HepG2 (cell line): ENCODE results near the gene TNFAIP1. TPM values are rescaled to one million over a fixed set of nuclear protein-coding genes. Genes with fewer than 3 reads are reported as not detected.

ENCODE experiments used
- AHR ChIP-seq: IDR thresholded peaks from 2 replicates; pipeline ENCODE4 v1.6.1; 2018; ENCODE audit warnings: missing genetic modification reagents, missing compliant biosample characterization
- BHLHE40 ChIP-seq: IDR thresholded peaks from 2 replicates; pipeline ENCODE4 v1.6.1; 2011; ENCODE audit warnings: low read length, improper control_type of control experiment
- BRCA1 ChIP-seq: sonication (generic); formaldehyde crosslinking; IDR thresholded peaks from 2 replicates; pipeline ENCODE4 v1.4.0; 2020; ENCODE audit warnings: missing genetic modification reagents
- GATA4 ChIP-seq: sonication (generic); IDR thresholded peaks from 2 replicates; pipeline ENCODE4 v1.6.1; 2016; ENCODE audit warnings: antibody characterized with exemption, low read depth, borderline replicate concordance
- MIXL1 ChIP-seq: IDR thresholded peaks from 2 replicates; pipeline ENCODE4 v1.6.1; 2016
- MTA1 ChIP-seq: sonication (generic); formaldehyde crosslinking; IDR thresholded peaks from 2 replicates; pipeline ENCODE4 v1.4.0; 2020; ENCODE audit warnings: missing genetic modification reagents, mild to moderate bottlenecking, borderline replicate concordance
- NR2F2 ChIP-seq: IDR thresholded peaks from 2 replicates; pipeline ENCODE4 v1.6.1; 2012; ENCODE audit warnings: low read depth, inconsistent platforms, borderline replicate concordance
- POGZ ChIP-seq: sonication (generic); formaldehyde crosslinking; IDR thresholded peaks from 2 replicates; pipeline ENCODE4 v1.4.0; 2020; ENCODE audit warnings: mild to moderate bottlenecking, missing genetic modification reagents
- RELA ChIP-seq: sonication (generic); formaldehyde crosslinking; IDR thresholded peaks from 2 replicates; pipeline ENCODE4 v1.4.0; 2020; ENCODE audit warnings: missing genetic modification reagents
- SMARCE1 ChIP-seq: fragments of 450-650 bp; IDR thresholded peaks from 2 replicates; pipeline ENCODE4 v1.6.1; 2017; ENCODE audit warnings: borderline replicate concordance
- UBTF ChIP-seq: sonication (generic); formaldehyde crosslinking; IDR thresholded peaks from 2 replicates; pipeline ENCODE4 v1.4.0; 2020; ENCODE audit warnings: mild to moderate bottlenecking, missing genetic modification reagents
- ZBTB7A ChIP-seq: sonication (generic); formaldehyde crosslinking; IDR thresholded peaks from 2 replicates; pipeline ENCODE4 v1.8.0; 2022; ENCODE audit warnings: mild to moderate bottlenecking, missing genetic modification reagents
- ZKSCAN5 ChIP-seq: sonication (generic); formaldehyde crosslinking; IDR thresholded peaks from 2 replicates; pipeline ENCODE4 v1.5.1; 2020; ENCODE audit warnings: mild to moderate bottlenecking, missing genetic modification reagents
- ZNF124 ChIP-seq: sonication (generic); formaldehyde crosslinking; IDR thresholded peaks from 2 replicates; pipeline ENCODE4 v1.4.0; 2020; ENCODE audit warnings: missing genetic modification reagents
- ZNF232 ChIP-seq: sonication (generic); formaldehyde crosslinking; IDR thresholded peaks from 2 replicates; pipeline ENCODE4 v1.4.0; 2020; ENCODE audit warnings: missing genetic modification reagents, borderline replicate concordance
- ZNF256 ChIP-seq: sonication (generic); formaldehyde crosslinking; conservative IDR thresholded peaks from 2 replicates; pipeline ENCODE4 v1.4.0; 2020; ENCODE audit warnings: missing genetic modification reagents
- ZNF317 ChIP-seq: sonication (generic); formaldehyde crosslinking; IDR thresholded peaks from 2 replicates; pipeline ENCODE4 v1.5.0; 2020; ENCODE audit warnings: mild to moderate bottlenecking, missing genetic modification reagents
- ZNF784 ChIP-seq: sonication (generic); formaldehyde crosslinking; IDR thresholded peaks from 2 replicates; pipeline ENCODE4 v1.5.1; 2020; ENCODE audit warnings: missing genetic modification reagents, mild to moderate bottlenecking, borderline replicate concordance
- ZNF839 ChIP-seq: sonication (generic); formaldehyde crosslinking; IDR thresholded peaks from 2 replicates; pipeline ENCODE4 v1.4.0; 2020; ENCODE audit warnings: missing genetic modification reagents, mild to moderate bottlenecking, borderline replicate concordance
- ZNF891 ChIP-seq: sonication (generic); formaldehyde crosslinking; IDR thresholded peaks from 2 replicates; pipeline ENCODE4 v1.5.0; 2020; ENCODE audit warnings: mild to moderate bottlenecking, missing genetic modification reagents
- ZUFSP ChIP-seq: sonication (generic); formaldehyde crosslinking; IDR thresholded peaks from 2 replicates; pipeline ENCODE4 v1.9.0; 2021; ENCODE audit warnings: missing genetic modification reagents, mild to moderate bottlenecking, borderline replicate concordance
- polyA plus RNA-seq, 8 experiments: library from polyadenylated mRNA; depleted of rRNA in 3 of 8; stranded (reverse) in 7 of 8; unstranded in 1 of 8; fragments of >200 nt; fragmentation: Illumina TruSeq in 4 of 8; extraction: Trizol in 4 of 8; gene quantifications; 2 replicates each; pipeline versions ENCODE4 v1.2.1 to v1.2.3, GENCODE V29; 2011 to 2016; ENCODE audit warnings: low read depth in 4 of 8, missing spikeins in 1 of 8, mixed read lengths in 1 of 8; ENCODE audit not compliant: insufficient read depth in 1 of 8
- total RNA-seq, 5 experiments: library from RNA; depleted of rRNA; stranded (reverse); fragments of >200 nt; fragmentation: Illumina TruSeq; extraction: Trizol; gene quantifications; 2 replicates each; pipeline ENCODE4 v1.2.3, GENCODE V29; 2016; ENCODE audit warnings: low read depth in 1 of 5
- TF ChIP-seq, protein P1 (sequence below): IDR thresholded peaks from 2 replicates; pipeline ENCODE4 v1.6.1; 2012; ENCODE audit warnings: low read length, improper control_type of control experiment

Gene TNFAIP1
- total and polyA plus RNA-seq, 2 of the 13 experiments (the other 11 are each of a cell fraction or from before 2014, with no cell fraction given) = 17.5 to 40.6 TPM

DNA sequence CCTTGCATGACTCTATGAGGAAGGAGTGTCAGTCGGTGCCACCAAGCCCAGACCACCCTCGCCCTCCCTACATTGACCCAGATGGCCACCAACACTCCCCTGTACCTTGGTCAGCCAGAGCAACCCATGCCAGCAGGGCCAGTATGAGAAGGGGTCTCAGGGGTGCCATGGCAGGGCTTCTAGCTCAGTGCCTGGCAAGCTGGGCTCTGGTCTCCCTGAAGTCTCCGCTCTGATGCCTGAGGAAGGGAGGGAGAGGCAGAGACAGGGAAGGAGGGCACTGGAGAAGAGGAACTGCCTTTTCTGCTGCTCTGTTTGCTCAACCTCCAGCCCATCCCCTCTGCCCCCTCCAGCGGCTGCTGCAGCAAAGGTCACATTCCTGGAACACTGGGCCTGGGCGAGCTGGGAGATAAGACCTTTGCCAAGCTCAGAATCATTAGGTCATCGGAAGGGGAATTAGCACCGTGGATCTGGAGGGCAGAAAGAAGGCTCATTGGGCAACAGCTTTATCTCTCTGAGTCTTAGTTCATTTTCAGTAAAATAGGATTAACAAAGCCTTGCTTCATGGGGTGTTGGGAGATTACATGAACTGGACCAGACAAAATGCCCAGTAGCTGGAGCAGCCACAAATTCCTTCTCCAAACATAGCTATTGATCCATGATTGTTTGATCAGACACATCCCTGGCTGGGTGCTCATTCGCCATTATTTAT is 34.6 kb downstream of the TNFAIP1 start, which contains the start of gene VTN (continued):
- TF ChIP-seq, protein P1, sequence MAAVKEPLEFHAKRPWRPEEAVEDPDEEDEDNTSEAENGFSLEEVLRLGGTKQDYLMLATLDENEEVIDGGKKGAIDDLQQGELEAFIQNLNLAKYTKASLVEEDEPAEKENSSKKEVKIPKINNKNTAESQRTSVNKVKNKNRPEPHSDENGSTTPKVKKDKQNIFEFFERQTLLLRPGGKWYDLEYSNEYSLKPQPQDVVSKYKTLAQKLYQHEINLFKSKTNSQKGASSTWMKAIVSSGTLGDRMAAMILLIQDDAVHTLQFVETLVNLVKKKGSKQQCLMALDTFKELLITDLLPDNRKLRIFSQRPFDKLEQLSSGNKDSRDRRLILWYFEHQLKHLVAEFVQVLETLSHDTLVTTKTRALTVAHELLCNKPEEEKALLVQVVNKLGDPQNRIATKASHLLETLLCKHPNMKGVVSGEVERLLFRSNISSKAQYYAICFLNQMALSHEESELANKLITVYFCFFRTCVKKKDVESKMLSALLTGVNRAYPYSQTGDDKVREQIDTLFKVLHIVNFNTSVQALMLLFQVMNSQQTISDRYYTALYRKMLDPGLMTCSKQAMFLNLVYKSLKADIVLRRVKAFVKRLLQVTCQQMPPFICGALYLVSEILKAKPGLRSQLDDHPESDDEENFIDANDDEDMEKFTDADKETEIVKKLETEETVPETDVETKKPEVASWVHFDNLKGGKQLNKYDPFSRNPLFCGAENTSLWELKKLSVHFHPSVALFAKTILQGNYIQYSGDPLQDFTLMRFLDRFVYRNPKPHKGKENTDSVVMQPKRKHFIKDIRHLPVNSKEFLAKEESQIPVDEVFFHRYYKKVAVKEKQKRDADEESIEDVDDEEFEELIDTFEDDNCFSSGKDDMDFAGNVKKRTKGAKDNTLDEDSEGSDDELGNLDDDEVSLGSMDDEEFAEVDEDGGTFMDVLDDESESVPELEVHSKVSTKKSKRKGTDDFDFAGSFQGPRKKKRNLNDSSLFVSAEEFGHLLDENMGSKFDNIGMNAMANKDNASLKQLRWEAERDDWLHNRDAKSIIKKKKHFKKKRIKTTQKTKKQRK = no peak
- TF ChIP-seq GATA4 = peak; percentile 91; the same call in 1 of the 2 replicates
- peak; percentile 94 for TF ChIP-seq MTA1
- peak; percentile 64; the same call in 1 of the 2 replicates for TF ChIP-seq ZBTB7A (CRISPR knock-in tag)
- peak; percentile 35; the same call in 1 of the 2 replicates for TF ChIP-seq ZNF317
- TF ChIP-seq MIXL1 = peak; percentile 80; the same call in 1 of the 2 replicates
- no peak for TF ChIP-seq ZNF839 (CRISPR knock-in tag)
- no peak for TF ChIP-seq RELA
- peak; percentile 49; the same call in 1 of the 2 replicates for TF ChIP-seq ZNF124 (CRISPR knock-in tag)
- no peak for TF ChIP-seq ZKSCAN5 (CRISPR knock-in tag)
- TF ChIP-seq ZNF256 (CRISPR knock-in tag) = no peak; the same call in 1 of the 2 replicates
- TF ChIP-seq POGZ = no peak; the same call in 1 of the 2 replicates
- peak; percentile 59; the same call in 1 of the 2 replicates for TF ChIP-seq UBTF (CRISPR knock-in tag)
- TF ChIP-seq AHR (CRISPR knock-in tag) = peak; percentile 70; the same call in 1 of the 2 replicates
- TF ChIP-seq BHLHE40 = peak; percentile 13; the same call in 1 of the 2 replicates
- no peak for TF ChIP-seq ZUFSP (CRISPR knock-in tag)
- 0 out of 2 replicates have a peak, but pooled peaks have one; percentile 45 for TF ChIP-seq BRCA1 (CRISPR knock-in tag)
- peak; percentile 79; the same call in 1 of the 2 replicates for TF ChIP-seq ZNF784 (CRISPR knock-in tag)
- 0 out of 2 replicates have a peak, but pooled peaks have one; percentile 21 for TF ChIP-seq ZNF891
- peak; percentile 97 for TF ChIP-seq NR2F2
- peak; percentile 86; the same call in 1 of the 2 replicates for TF ChIP-seq ZNF232 (CRISPR knock-in tag)
- no peak for TF ChIP-seq SMARCE1
